ENCODE measurements around the gene MYO1B. TPM values are rescaled to one million over a fixed set of nuclear protein-coding genes. Genes with fewer than 3 reads are reported as not detected.

MYO1B gene
- total and polyA plus RNA-seq, 2 of the 8 experiments (the other 6 are each of a cell fraction or from before 2014, with no cell fraction given), result 15.5 to 61.2 TPM

DNA sequence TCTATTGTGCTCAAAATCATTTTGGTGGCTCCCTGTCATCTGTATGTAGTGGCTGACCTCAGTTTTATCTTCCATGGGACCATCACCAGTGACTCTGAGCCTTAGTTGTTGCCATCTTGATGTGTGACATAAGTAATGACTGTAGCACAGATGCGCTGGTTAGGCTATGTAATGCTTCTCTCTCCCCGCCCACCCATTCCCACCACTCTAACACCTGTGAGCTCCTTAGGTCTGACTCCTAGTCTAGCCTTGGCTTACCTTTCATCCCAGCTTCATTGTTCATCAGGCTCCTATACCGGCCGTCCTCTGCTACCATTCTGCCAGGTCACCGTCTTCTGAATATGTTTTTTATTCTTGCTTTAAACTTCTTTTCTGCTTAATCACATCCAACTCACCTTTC is 17.2 kb downstream of the MYO1B start:
- no peak overlapping the region for H2BK15ac ChIP-seq (ENCODE audit: low read length)
- H4K5ac ChIP-seq (ENCODE audit: insufficient read length, low read depth, low read length), result no peak overlapping the region
- H3K4me2 ChIP-seq (ENCODE audit: insufficient read depth in 1 of 2, low read depth in 2 of 2, low read length in 2 of 2), result no peak overlapping the region
- CTCF ChIA-PET (ENCODE audit: partially characterized antibody), result interaction anchor here (1.0 to 1.9 kb wide), 4 partner anchors 9 to 26 kb away, joined by 3 to 5 read pairs (median 4); no protein-coding TSS in a partner anchor
- no peak overlapping the region for H2BK20ac ChIP-seq (ENCODE audit: low read length)
- peaks cover 0 to 16% (median 11%) of the 10 kb centered on the region in 4 experiments; a peak in 6 of 7 replicates for H3K4me1 ChIP-seq (replicated peaks in 1 of 4; ENCODE audit: control insufficient read depth in 3 of 4, insufficient read depth in 4 of 4, low read length in 3 of 4)
- H4K8ac ChIP-seq (ENCODE audit: extremely low read depth, insufficient read depth, low read length), result no peak overlapping the region
- no peaks in the 10 kb centered on the region for H3K9me3 ChIP-seq (ENCODE audit: insufficient read depth in 2 of 2, low read depth in 1 of 2, low read length in 1 of 2)
- H3K27me3 ChIP-seq (replicated peaks in 1 of 4; ENCODE audit: control insufficient read depth in 3 of 4, extremely low read depth in 1 of 4, insufficient read depth in 3 of 4, low read length in 3 of 4), result no peaks in the 10 kb centered on the region
- no peak overlapping the region for H2AFZ ChIP-seq (ENCODE audit: low read length)
- H2BK5ac ChIP-seq (ENCODE audit: low read depth, low read length), result no peak overlapping the region
- no peak overlapping the region for H3K18ac ChIP-seq (ENCODE audit: extremely low read depth, low read length)
- no peak overlapping the region for H2BK120ac ChIP-seq (replicated peaks; ENCODE audit: low read depth, low read length)
- no peak overlapping the region for H3K56ac ChIP-seq (replicated peaks; ENCODE audit: insufficient read length, low read depth, low read length)
- FAIRE-seq, result no peak
- no peak overlapping the region for H3K4ac ChIP-seq (replicated peaks; ENCODE audit: insufficient read length, low read depth, low read length)
- H3K14ac ChIP-seq (ENCODE audit: insufficient read length), result no peak overlapping the region
- peaks cover 4 to 21% of the 10 kb centered on the region in 2 experiments for H4K20me1 ChIP-seq (replicated peaks in 1 of 2; ENCODE audit: control insufficient read depth in 1 of 2, insufficient read depth in 2 of 2, low read length in 2 of 2)
- 97% methylated on average over 5 of the region's 5 CpGs; no CpG with 5 or more reads in 1 of the 2 experiments for whole genome bisulfite sequencing, 2 experiments (ENCODE audit: extremely low coverage in 1 of 2, insufficient coverage in 1 of 2, insufficient read length in 1 of 2, insufficient replicate concordance in 2 of 2, low coverage in 1 of 2, low lambda C conversion rate in 2 of 2, missing lambda C conversion rate in 1 of 2)
- H3K79me1 ChIP-seq (ENCODE audit: low read depth, low read length), result peaks cover 11% of the 10 kb centered on the region
- H3K27ac ChIP-seq (ENCODE audit: low read depth, low read length), result no peak overlapping the region
- no peak overlapping the region for H3K23ac ChIP-seq (ENCODE audit: insufficient read length)
- peaks cover 6 to 100% of the 10 kb centered on the region in 2 experiments for H3K79me2 ChIP-seq (ENCODE audit: control insufficient read depth in 1 of 2, insufficient read depth in 2 of 2, low read length in 2 of 2)
- H3K23me2 ChIP-seq (ENCODE audit: low read depth, low read length), result no peaks in the 10 kb centered on the region
- no peak overlapping the region for H4K91ac ChIP-seq (replicated peaks; ENCODE audit: insufficient read length, low read length)
- no peak for DNase-seq (ENCODE audit: low read depth in 1 of 2, low spot score in 2 of 2)
- no peak overlapping the region for H2BK12ac ChIP-seq (ENCODE audit: low read depth, low read length)
- H2AK5ac ChIP-seq (ENCODE audit: low read depth, low read length), result no peak overlapping the region
- TF ChIP-seq, protein P1, sequence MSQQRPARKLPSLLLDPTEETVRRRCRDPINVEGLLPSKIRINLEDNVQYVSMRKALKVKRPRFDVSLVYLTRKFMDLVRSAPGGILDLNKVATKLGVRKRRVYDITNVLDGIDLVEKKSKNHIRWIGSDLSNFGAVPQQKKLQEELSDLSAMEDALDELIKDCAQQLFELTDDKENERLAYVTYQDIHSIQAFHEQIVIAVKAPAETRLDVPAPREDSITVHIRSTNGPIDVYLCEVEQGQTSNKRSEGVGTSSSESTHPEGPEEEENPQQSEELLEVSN (IDR thresholded peaks at IDR 0.05), result no peak
- no peak for TF ChIP-seq SIX5 (IDR thresholded peaks at IDR 0.05; ENCODE audit: low read depth, low read length)
- no peak for TF ChIP-seq RXRA (IDR thresholded peaks at IDR 0.05; ENCODE audit: insufficient read depth, low read depth, low read length)
- no peak for TF ChIP-seq KDM1A (IDR thresholded peaks at IDR 0.05; ENCODE audit: borderline replicate concordance, low read length)
- TF ChIP-seq TBP (IDR thresholded peaks at IDR 0.05; ENCODE audit: low read depth, low read length), result no peak
- no peak for TF ChIP-seq MAFK (IDR thresholded peaks at IDR 0.05; ENCODE audit: low read depth, low read length)
- no peak for TF ChIP-seq CBX8 (IDR thresholded peaks at IDR 0.05; ENCODE audit: borderline replicate concordance, low read depth, low read length)
- TF ChIP-seq YY1 (IDR thresholded peaks at IDR 0.05; ENCODE audit: low read depth, low read length), result no peak
- TF ChIP-seq RAD21 (IDR thresholded peaks at IDR 0.05 in 1 of 2, conservative IDR thresholded peaks at IDR 0.05 in 1 of 2; ENCODE audit: low read depth in 2 of 2, low read length in 2 of 2), result no peak
- TF ChIP-seq GABPA (IDR thresholded peaks at IDR 0.05; ENCODE audit: borderline replicate concordance, insufficient read depth, low read length), result no peak
- TF ChIP-seq CREB1 (IDR thresholded peaks at IDR 0.05), result no peak
- no peak overlapping the region for H3K4me3 ChIP-seq (ENCODE audit: extremely low read depth in 1 of 4, insufficient read depth in 2 of 4, low read depth in 3 of 4, low read length in 4 of 4)
- POLR2A ChIA-PET (ENCODE audit: partially characterized antibody), result no interaction called here
- H3K36me3 ChIP-seq (ENCODE audit: control insufficient read depth in 2 of 4, insufficient read depth in 4 of 4, low read length in 3 of 4), result no peaks in the 10 kb centered on the region
- H3K9ac ChIP-seq (replicated peaks in 1 of 4; ENCODE audit: extremely low read depth in 1 of 4, low read depth in 3 of 4, low read length in 3 of 4), result no peak overlapping the region

Data from H1 (cell line).